ENCODE results near the gene UCP2. TPM values are rescaled to one million over a fixed set of nuclear protein-coding genes. Genes with fewer than 3 reads are reported as not detected.

UCP2 gene
- total and polyA plus RNA-seq, 9 of the 15 experiments (the other 6 are each of a cell fraction or from before 2014, with no cell fraction given) = 19.2 to 216 (median 87.9) TPM

- TF ChIP-seq CUX1 (CRISPR knock-in tag; IDR thresholded peaks at IDR 0.05) = no peak
- no peak for TF ChIP-seq KDM5B (IDR thresholded peaks at IDR 0.05; ENCODE audit: insufficient replicate concordance, low read depth, low read length)
- TF ChIP-seq MTA2 (IDR thresholded peaks at IDR 0.05; ENCODE audit: low read depth) = no peak
- TF ChIP-seq CBX5 (IDR thresholded peaks at IDR 0.05; ENCODE audit: borderline replicate concordance, low read depth) = no peak
- no peak for TF ChIP-seq POLR2G (IDR thresholded peaks at IDR 0.05; ENCODE audit: low read depth, low read length)
Measured at GRCh38 chr11:74014880-74015279, 32.2 kb upstream of the UCP2 start (continued).

GRCh38 chr11:74013141-74013540 is 30.5 kb upstream of the UCP2 start:
- intact Hi-C loops (cut with micrococcal nuclease) = loop anchor here (5.0 kb wide), 1 partner anchor 74 kb away; no protein-coding TSS in a partner anchor
- ChIA-PET CTCF (ENCODE audit: low intra/inter-chr PET ratio) (no interaction called here), POLR2A (interaction anchor here (0.6 kb wide), 1 partner anchor 18 kb away, joined by 3 read pairs; no protein-coding TSS in a partner anchor)
- H3K79me2 ChIP-seq (ENCODE audit: control insufficient read depth, insufficient read depth, low read length) = no peaks in the 10 kb centered on the region
- no peaks in the 10 kb centered on the region for H3K9me3 ChIP-seq (replicated peaks; ENCODE audit: control insufficient read depth, insufficient read depth, low read depth, low read length)
- peak; percentile 17 to 37 (median 23); a peak in 2 of 6 replicates for TF ChIP-seq CTCF (IDR thresholded peaks at IDR 0.05 in 2 of 3, conservative IDR thresholded peaks at IDR 0.05 in 1 of 3; ENCODE audit: insufficient read depth in 2 of 3, low read depth in 1 of 3, low read length in 3 of 3)
- TF ChIP-seq MLLT1 (IDR thresholded peaks at IDR 0.05) = no peak
- no peak for TF ChIP-seq HIVEP1 (CRISPR knock-in tag; IDR thresholded peaks at IDR 0.05)
- no peak overlapping the region for H2AFZ ChIP-seq (ENCODE audit: low read depth, low read length)
- H3K9me1 ChIP-seq (ENCODE audit: control insufficient read depth, insufficient read depth, low read length) = peaks cover 5% of the 10 kb centered on the region
- in situ Hi-C loops (cut with MboI) = no loop called here
- BruUV-seq (replicated peaks) = no TSS peak
- H3K27ac ChIP-seq (ENCODE audit: extremely low read depth, low read depth, low read length) = no peak overlapping the region
- no peak overlapping the region for H3K4me2 ChIP-seq (ENCODE audit: insufficient read depth, low read length)
- peaks cover 65 to 68% of the 10 kb centered on the region in 2 experiments for H3K4me1 ChIP-seq (replicated peaks in 1 of 2; ENCODE audit: control insufficient read depth in 2 of 2, insufficient read depth in 2 of 2, low read length in 2 of 2)
- no peaks in the 10 kb centered on the region for H3K27me3 ChIP-seq (ENCODE audit: control insufficient read depth in 2 of 2, insufficient read depth in 2 of 2, low read length in 2 of 2)
- ATAC-seq (no peak), FAIRE-seq (no peak), DNase-seq (ENCODE audit: extremely low read depth in 1 of 4, low spot score in 3 of 4) (no peak)
- peaks cover 6% of the 10 kb centered on the region; the same call in 1 of the 2 replicates for H4K20me1 ChIP-seq (replicated peaks; ENCODE audit: control insufficient read depth, insufficient read depth, low read length)
- no peak overlapping the region for H3K4me3 ChIP-seq
- H3K36me3 ChIP-seq (ENCODE audit: control insufficient read depth, insufficient read depth, low read length) = no peaks in the 10 kb centered on the region; the same call in 2 of the 3 replicates
- peak overlapping the region in 1 of 2 experiments; percentile 31; a peak in 2 of 4 replicates for H3K9ac ChIP-seq (ENCODE audit: insufficient read depth in 1 of 2, low read depth in 2 of 2, low read length in 2 of 2)
- 83% methylated on average over 6 of the region's 8 CpGs for WGBS (ENCODE audit: insufficient coverage, low coverage, missing lambda C conversion rate)

All from K562 (cell line).